ENCODE data around the gene B3GNT7. TPM values are rescaled to one million over a fixed set of nuclear protein-coding genes. Genes with fewer than 3 reads are reported as not detected.

Gene B3GNT7
- total RNA-seq, 2 donors from 2014 or later, result 12.6 to 20.1 TPM

Other genes with a start within 250 kb of the B3GNT7 start
- gene ARMC9, start 197.1 kb upstream of the B3GNT7 start, total RNA-seq, result 1 to 10 TPM; 2.5 to 4.8 TPM
- gene NCL, start 68.8 kb downstream of the B3GNT7 start, total RNA-seq, result 1,000 to 10,000 TPM in 1 of 2 donors, 100 to 1,000 TPM in 1; 802 to 1,405 TPM
- gene NMUR1, start 134.7 kb downstream of the B3GNT7 start, total RNA-seq, result 1 to 10 TPM; 3.1 to 3.4 TPM
- not detected for gene TEX44, start 197.2 kb downstream of the B3GNT7 start, total RNA-seq